ENCODE results near the gene CCR7.

DNA sequence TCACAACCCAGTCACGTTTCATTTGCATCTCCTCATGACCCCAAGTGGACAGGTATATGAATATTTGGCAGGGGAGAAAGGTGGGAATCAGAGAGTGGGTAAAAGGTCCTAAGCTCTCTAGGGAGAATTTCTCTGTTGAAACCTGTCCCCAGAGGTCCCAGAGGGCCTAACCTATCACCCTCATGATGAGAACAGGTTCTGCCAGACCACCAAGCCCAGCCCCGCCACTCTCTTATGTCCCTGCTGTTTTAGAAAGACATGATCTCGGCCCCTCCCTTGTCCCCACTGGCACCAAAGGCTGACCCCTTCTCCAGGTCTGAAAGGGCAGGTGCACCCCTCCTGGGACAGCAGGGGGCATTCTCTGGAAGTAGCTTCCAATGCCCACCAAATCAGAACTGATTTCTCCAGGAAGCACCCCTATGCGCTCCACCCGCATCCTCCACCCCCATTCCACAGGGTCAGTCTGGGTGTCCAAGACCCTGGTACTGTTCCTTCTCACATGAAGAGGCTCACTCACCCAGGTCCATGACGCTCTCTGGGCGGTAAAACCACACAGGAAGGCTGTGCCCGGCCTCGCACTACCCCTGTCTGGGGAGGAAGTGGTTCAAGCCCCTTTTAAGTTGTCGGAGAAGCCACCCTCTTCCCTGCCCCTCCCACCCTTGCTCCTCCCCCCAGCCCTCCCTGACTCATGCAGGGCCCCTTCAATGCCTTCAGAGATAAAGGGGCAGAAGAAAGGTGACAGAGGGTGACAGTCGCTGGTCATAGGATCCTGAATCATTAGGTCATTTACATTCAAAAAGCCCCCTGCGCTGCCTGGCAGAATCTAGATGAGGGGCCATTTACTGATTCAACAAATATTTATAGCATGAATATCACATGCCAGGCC lies at the start of gene CCR7:
- TF ChIP-seq, protein P1, sequence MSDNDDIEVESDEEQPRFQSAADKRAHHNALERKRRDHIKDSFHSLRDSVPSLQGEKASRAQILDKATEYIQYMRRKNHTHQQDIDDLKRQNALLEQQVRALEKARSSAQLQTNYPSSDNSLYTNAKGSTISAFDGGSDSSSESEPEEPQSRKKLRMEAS (IDR thresholded peaks at IDR 0.05), result no peak
- TF ChIP-seq CHD2 (IDR thresholded peaks at IDR 0.05; ENCODE audit: low read length), result no peak
